Trophoblast cell (in vitro differentiated cells and primary cell): ENCODE measurements around the gene IL9R.

Experiments
- DNase-seq, 2 donors: peaks; one replicate each; pipeline ENCODE4 v3.0.0-alpha.2; 2016
- H2AFZ ChIP-seq: 2 replicates; pipeline ENCODE4 v1.6.1; 2013; ENCODE audit warnings: low read length, moderate library complexity, mild to moderate bottlenecking; ENCODE audit not compliant: insufficient read depth, poor library complexity
- H2AK5ac ChIP-seq: 2 replicates; pipeline ENCODE4 v1.6.1; 2013; ENCODE audit warnings: mild to moderate bottlenecking, low read length
- H2BK120ac ChIP-seq: 2 replicates; pipeline ENCODE4 v1.6.1; 2013; ENCODE audit warnings: low read length, mild to moderate bottlenecking, moderate library complexity; ENCODE audit not compliant: insufficient read depth, poor library complexity
- H2BK12ac ChIP-seq: 2 replicates; pipeline ENCODE4 v1.6.1; 2013; ENCODE audit warnings: mild to moderate bottlenecking, low read length, moderate library complexity
- H2BK5ac ChIP-seq: 2 replicates; pipeline ENCODE4 v1.6.1; 2013; ENCODE audit warnings: low read length, low read depth, moderate library complexity, mild to moderate bottlenecking; ENCODE audit not compliant: poor library complexity
- H3K14ac ChIP-seq: 2 replicates; pipeline ENCODE4 v1.6.1; 2013; ENCODE audit warnings: mild to moderate bottlenecking, low read length
- H3K18ac ChIP-seq: 2 replicates; pipeline ENCODE4 v1.6.1; 2013; ENCODE audit warnings: mild to moderate bottlenecking, low read length
- H3K23ac ChIP-seq: 2 replicates; pipeline ENCODE4 v1.6.1; 2013; ENCODE audit warnings: low read length
- H3K27ac ChIP-seq: 2 replicates; pipeline ENCODE4 v1.5.1; 2013; ENCODE audit warnings: low read depth, mild to moderate bottlenecking, inconsistent platforms, low read length, moderate library complexity
- H3K27me3 ChIP-seq: 2 replicates; pipeline ENCODE4 v1.6.1; 2013; ENCODE audit warnings: inconsistent platforms, mild to moderate bottlenecking, low read length, moderate library complexity; ENCODE audit not compliant: insufficient read depth
- H3K36me3 ChIP-seq, 2 experiments: 1 replicate in 1 of 2; 2 replicates in 1 of 2; pipeline ENCODE4 v1.6.1; 2013; ENCODE audit warnings: low read length in 2 of 2, mild to moderate bottlenecking in 2 of 2, moderate library complexity in 1 of 2; ENCODE audit not compliant: insufficient read depth in 2 of 2, control insufficient read depth in 1 of 2
- H3K4ac ChIP-seq: 2 replicates; pipeline ENCODE4 v1.6.1; 2013; ENCODE audit warnings: low read depth, mild to moderate bottlenecking, low read length, moderate library complexity
- H3K4me1 ChIP-seq, 2 experiments: 1 replicate in 1 of 2; 2 replicates in 1 of 2; pipeline ENCODE4 v1.6.1; 2013; ENCODE audit warnings: low read length in 2 of 2, mild to moderate bottlenecking in 2 of 2, moderate library complexity in 1 of 2; ENCODE audit not compliant: insufficient read depth in 2 of 2, control insufficient read depth in 1 of 2
- H3K4me2 ChIP-seq: 2 replicates; pipeline ENCODE4 v1.6.1; 2013; ENCODE audit warnings: inconsistent platforms, mild to moderate bottlenecking, low read length, moderate library complexity
- H3K4me3 ChIP-seq: 2 replicates; pipeline ENCODE4 v1.5.1; 2013; ENCODE audit warnings: mild to moderate bottlenecking, low read depth, low read length, inconsistent platforms
- H3K79me1 ChIP-seq: one replicate; pipeline ENCODE4 v1.6.1; 2013; ENCODE audit warnings: low read length
- H3K79me2 ChIP-seq: 2 replicates; pipeline ENCODE4 v1.6.1; 2013; ENCODE audit warnings: low read length, mild to moderate bottlenecking; ENCODE audit not compliant: control insufficient read depth, insufficient read depth, poor library complexity
- H3K9ac ChIP-seq: 2 replicates; pipeline ENCODE4 v1.6.1; 2013; ENCODE audit warnings: mild to moderate bottlenecking, low read length
- H3K9me3 ChIP-seq: 2 replicates; pipeline ENCODE4 v1.6.1; 2013; ENCODE audit warnings: low read depth, mild to moderate bottlenecking, control low read depth, inconsistent platforms, low read length; ENCODE audit not compliant: insufficient read depth
- H4K12ac ChIP-seq: 2 replicates; pipeline ENCODE4 v1.6.1; 2013; ENCODE audit warnings: low read depth, mild to moderate bottlenecking, low read length, moderate library complexity
- H4K8ac ChIP-seq: 2 replicates; pipeline ENCODE4 v1.6.1; 2013; ENCODE audit warnings: low read depth, mild to moderate bottlenecking, low read length, moderate library complexity
- H4K91ac ChIP-seq: one replicate; pipeline ENCODE4 v1.6.1; 2013; ENCODE audit warnings: low read depth, mild to moderate bottlenecking, low read length, moderate library complexity
- WGBS: extraction: QIAGEN DNeasy Blood & Tissue Kit; methylation state at CpG from one replicate; pipeline ENCODE4 v1.1.7; 2013; ENCODE audit warnings: missing lambda C conversion rate; ENCODE audit not compliant: insufficient read length, insufficient coverage; ENCODE audit errors: extremely low coverage; 5-methylcytosine and 5-hydroxymethylcytosine counted together

Gene IL9R

DNA sequence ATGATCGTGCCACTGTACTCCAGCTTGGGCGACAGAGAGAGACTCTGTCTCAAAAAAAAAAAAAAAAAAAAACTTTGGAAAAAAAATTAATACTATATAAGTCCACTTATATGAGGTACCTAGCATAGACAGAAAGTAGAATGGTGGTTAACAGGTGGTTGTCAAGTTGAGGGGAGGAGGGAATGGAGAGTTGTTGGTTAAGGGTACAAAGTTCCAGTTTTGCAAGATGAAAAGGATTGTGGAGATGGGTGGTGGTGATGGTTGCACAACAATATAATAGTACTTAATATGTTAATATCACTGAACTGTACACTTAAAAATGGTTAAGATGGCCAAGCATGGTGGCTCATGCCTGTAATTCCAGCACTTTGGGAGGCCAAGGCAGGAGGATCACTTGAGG, 4.1 kb upstream of the IL9R start:
- Histone ChIP-seq H2BK12ac (no peak overlapping the region), H3K79me2 (no peaks in the 10 kb centered on the region), H2BK5ac (no peak overlapping the region), H3K23ac (no peak overlapping the region), H3K4me2 (no peak overlapping the region), H3K4me1 (no peaks in the 10 kb centered on the region), H3K4me3 (no peak overlapping the region), H2BK120ac (no peak overlapping the region), H3K27me3 (no peaks in the 10 kb centered on the region), H3K36me3 (no peaks in the 10 kb centered on the region), H3K18ac (no peak overlapping the region), H3K9ac (no peak overlapping the region), H4K91ac (no peak overlapping the region), H4K8ac (no peak overlapping the region), H3K4ac (no peak overlapping the region), H3K9me3 (peaks cover 11% of the 10 kb centered on the region), H3K14ac (no peak overlapping the region), H3K27ac (no peak overlapping the region), H2AK5ac (no peak overlapping the region), H4K12ac (no peak overlapping the region), H2AFZ (no peak overlapping the region), H3K79me1 (no peaks in the 10 kb centered on the region)
- no CpG with 5 or more reads among the region's 2 CpGs for WGBS
- DNase-seq: no peak

DNA sequence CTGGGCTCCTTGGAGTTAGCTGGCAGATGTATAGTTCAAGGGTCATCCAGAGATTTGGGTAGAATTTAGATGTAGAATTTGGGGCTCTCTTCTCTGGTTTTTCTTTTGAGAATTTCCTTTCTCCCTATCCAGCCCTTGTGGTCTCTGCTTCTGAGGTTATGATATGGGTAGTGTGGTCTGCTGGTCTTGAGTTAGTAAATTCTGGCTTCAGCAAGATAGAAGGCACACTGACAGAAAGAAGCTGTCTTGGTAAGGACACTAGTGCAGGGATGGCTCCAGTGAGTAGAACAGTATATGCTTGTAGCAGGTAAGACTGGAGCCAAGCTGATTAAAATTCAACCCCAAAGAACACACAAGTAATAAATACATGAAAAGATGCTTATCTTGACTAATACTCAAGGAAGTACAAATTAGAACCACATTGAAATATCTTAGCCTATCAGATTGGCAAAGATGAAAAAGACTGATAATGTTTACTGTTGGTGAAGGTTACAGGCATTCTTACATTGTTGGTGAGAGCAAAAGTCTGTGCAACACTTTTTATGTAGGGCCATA, 2.1 kb upstream of the IL9R start:
- no peak overlapping the region for H3K23ac ChIP-seq
- no peaks in the 10 kb centered on the region for H3K79me2 ChIP-seq
- no peak overlapping the region for H2BK120ac ChIP-seq
- no peak overlapping the region for H2AK5ac ChIP-seq
- H4K8ac ChIP-seq: no peak overlapping the region
- no peak overlapping the region for H2AFZ ChIP-seq
- no peak overlapping the region for H3K9ac ChIP-seq
- no peaks in the 10 kb centered on the region for H3K27me3 ChIP-seq
- H3K18ac ChIP-seq: no peak overlapping the region
- H4K12ac ChIP-seq: no peak overlapping the region
- H3K27ac ChIP-seq: no peak overlapping the region
- peaks cover 27% of the 10 kb centered on the region for H3K9me3 ChIP-seq
- H2BK12ac ChIP-seq: no peak overlapping the region
- DNase-seq: no peak
- H3K14ac ChIP-seq: no peak overlapping the region
- H3K4me2 ChIP-seq: no peak overlapping the region
- no peak overlapping the region for H4K91ac ChIP-seq
- no peak overlapping the region for H3K4me3 ChIP-seq
- no peak overlapping the region for H3K4ac ChIP-seq
- H2BK5ac ChIP-seq: no peak overlapping the region
- no peaks in the 10 kb centered on the region for H3K79me1 ChIP-seq
- H3K4me1 ChIP-seq: no peaks in the 10 kb centered on the region
- no peaks in the 10 kb centered on the region for H3K36me3 ChIP-seq

DNA sequence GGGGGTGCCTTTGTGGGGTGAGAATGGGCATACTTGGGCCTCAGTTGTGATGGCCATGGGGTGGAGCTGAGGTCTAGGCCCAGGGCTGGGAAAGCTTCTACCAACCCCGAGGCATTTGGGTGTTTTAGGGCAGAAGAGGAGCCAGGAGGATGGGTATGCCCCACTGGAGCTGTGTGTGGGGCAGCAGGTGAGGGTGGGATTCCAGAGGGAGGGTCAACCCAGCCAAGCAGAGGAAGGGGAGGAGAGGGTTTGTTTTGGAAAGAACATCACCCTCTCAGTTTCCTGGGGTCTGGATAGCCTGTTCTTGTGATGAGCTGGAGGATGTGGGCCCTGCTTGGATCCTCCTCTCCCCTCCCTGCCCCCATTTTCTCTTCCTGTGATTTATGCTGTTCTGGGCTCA, 620 bp downstream of the IL9R start:
- Histone ChIP-seq H3K4ac (no peak overlapping the region), H3K4me2 (no peak overlapping the region), H3K9me3 (peaks cover 47% of the 10 kb centered on the region), H3K27ac (no peak overlapping the region), H4K12ac (no peak overlapping the region), H2AFZ (no peak overlapping the region), H3K23ac (no peak overlapping the region), H3K4me1 (no peaks in the 10 kb centered on the region), H3K79me1 (no peaks in the 10 kb centered on the region), H3K36me3 (no peaks in the 10 kb centered on the region), H3K18ac (no peak overlapping the region), H4K8ac (no peak overlapping the region), H3K14ac (no peak overlapping the region), H3K27me3 (no peaks in the 10 kb centered on the region), H3K9ac (no peak overlapping the region), H2BK120ac (no peak overlapping the region), H3K79me2 (no peaks in the 10 kb centered on the region), H3K4me3 (no peak overlapping the region), H2BK5ac (no peak overlapping the region), H2AK5ac (no peak overlapping the region), H4K91ac (no peak overlapping the region), H2BK12ac (no peak overlapping the region)
- WGBS: no CpG with 5 or more reads among the region's 1 CpG
- DNase-seq: no peak

DNA sequence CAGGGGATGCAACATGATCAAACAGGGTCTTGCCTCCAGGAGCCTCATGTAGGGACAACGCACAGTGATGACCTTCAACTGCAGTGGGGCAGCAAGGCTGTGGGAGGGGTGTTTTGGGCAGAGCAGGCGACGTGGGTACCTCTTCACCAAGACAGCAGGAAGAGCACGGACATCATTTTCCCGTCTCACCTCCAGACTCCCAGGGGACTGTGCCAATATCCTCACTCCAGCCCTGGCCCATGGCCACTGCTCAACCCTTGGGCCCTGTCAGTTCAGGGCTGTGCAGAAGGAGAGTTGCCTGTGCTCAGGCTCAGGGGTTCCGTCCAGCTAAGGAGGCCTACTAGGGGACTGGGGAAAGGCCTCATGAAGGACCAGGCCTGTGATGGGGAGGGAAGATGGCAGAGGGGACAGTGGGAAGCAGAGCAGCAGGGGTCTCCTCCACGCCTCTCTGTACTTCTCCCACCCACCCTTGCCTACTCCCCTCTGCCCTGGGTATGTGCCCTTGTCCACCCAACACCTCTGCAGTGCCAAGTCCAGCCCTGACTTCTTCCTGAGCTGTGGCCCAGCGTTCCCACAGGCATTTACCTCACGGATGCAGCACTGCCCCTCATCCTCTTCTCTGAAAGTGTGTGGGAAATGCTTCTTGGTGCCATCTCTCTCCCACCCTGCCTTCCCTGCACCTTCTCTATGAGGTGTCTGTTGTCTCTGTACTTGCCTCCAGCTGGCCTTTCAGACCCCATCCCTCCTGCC, 1.4 kb downstream of the IL9R start:
- Histone ChIP-seq H2AFZ (no peak overlapping the region), H2BK5ac (no peak overlapping the region), H3K4me1 (no peaks in the 10 kb centered on the region), H3K27ac (no peak overlapping the region), H3K18ac (no peak overlapping the region), H3K27me3 (no peaks in the 10 kb centered on the region), H3K79me2 (no peaks in the 10 kb centered on the region), H3K36me3 (no peaks in the 10 kb centered on the region), H3K4me2 (no peak overlapping the region), H3K4me3 (no peak overlapping the region), H3K9ac (no peak overlapping the region), H4K91ac (no peak overlapping the region), H3K79me1 (no peaks in the 10 kb centered on the region), H4K12ac (no peak overlapping the region), H3K14ac (no peak overlapping the region), H4K8ac (no peak overlapping the region), H3K4ac (no peak overlapping the region), H3K23ac (no peak overlapping the region), H2AK5ac (no peak overlapping the region), H2BK12ac (no peak overlapping the region), H2BK120ac (no peak overlapping the region), H3K9me3 (peaks cover 55% of the 10 kb centered on the region)
- no peak for DNase-seq
- no CpG with 5 or more reads among the region's 9 CpGs for WGBS
